Embryonic facial prominence (tissue), 1 donor: ENCODE data around the gene NXPE1.
"Not testable (repeated sequence)": the region's sequence is repeated elsewhere in the genome, so short reads cannot be mapped to it uniquely, and the experiment has no call there.

ENCODE experiments used
- DNase-seq: peaks from one replicate; pipeline ENCODE4 v3.0.0-alpha.2; 2016; ENCODE audit errors: extremely low spot score

Gene NXPE1

GRCh38 chr11:114559425-114560310 is at the start of gene NXPE1:
NXPE1 (minus strand) TSS chr11:114559881; CDS start chr11:114551201, 8,680 bp downstream.
- no peak for DNase-seq

GRCh38 chr11:114609429-114609828 is 49.7 kb upstream of the NXPE1 start:
- DNase-seq, result no peak

- not testable (repeated sequence) for DNase-seq
Measured at GRCh38 chr11:114608605-114609004, 48.9 kb upstream of the NXPE1 start.

GRCh38 chr11:114607753-114608459 is 48.2 kb upstream of the NXPE1 start:
- DNase-seq, result no peak

- DNase-seq, result not testable (repeated sequence)
Measured at GRCh38 chr11:114606802-114607075, 47.1 kb upstream of the NXPE1 start.

- DNase-seq, result no peak
Measured at GRCh38 chr11:114606003-114606801, 46.5 kb upstream of the NXPE1 start.

GRCh38 chr11:114605370-114605769 is 45.7 kb upstream of the NXPE1 start:
- no peak for DNase-seq

GRCh38 chr11:114604886-114605285 is 45.2 kb upstream of the NXPE1 start:
- DNase-seq, result no peak

- no peak for DNase-seq
Measured at GRCh38 chr11:114604179-114604813, 44.6 kb upstream of the NXPE1 start.

- DNase-seq, result not testable (repeated sequence)
Measured at GRCh38 chr11:114603151-114603550, 43.5 kb upstream of the NXPE1 start.

- DNase-seq, result no peak
Measured at GRCh38 chr11:114598461-114598860, 38.8 kb upstream of the NXPE1 start.

GRCh38 chr11:114596175-114596919 is 36.7 kb upstream of the NXPE1 start:
- DNase-seq, result no peak

GRCh38 chr11:114595571-114595970 is 35.9 kb upstream of the NXPE1 start, which contains the start of gene NXPE4:
NXPE4 (minus strand) TSS chr11:114595786; CDS start chr11:114594759, 1,027 bp downstream.
- DNase-seq, result no peak

- DNase-seq, result no peak
Measured at GRCh38 chr11:114594703-114595102, 35.0 kb upstream of the NXPE1 start.

- no peak for DNase-seq
Measured at GRCh38 chr11:114587398-114587953, 27.8 kb upstream of the NXPE1 start.

- no peak for DNase-seq
Measured at GRCh38 chr11:114586797-114587196, 27.1 kb upstream of the NXPE1 start.

- DNase-seq, result no peak
Measured at GRCh38 chr11:114571712-114572111, 12.0 kb upstream of the NXPE1 start.

- DNase-seq, result no peak
Measured at GRCh38 chr11:114569801-114570200, 10.1 kb upstream of the NXPE1 start.

GRCh38 chr11:114566276-114566675 is 6.6 kb upstream of the NXPE1 start:
- no peak for DNase-seq

GRCh38 chr11:114564831-114565230 is 5.2 kb upstream of the NXPE1 start:
- DNase-seq, result no peak

GRCh38 chr11:114563077-114563476 is 3.4 kb upstream of the NXPE1 start:
- DNase-seq, result no peak
